Osteoblast (primary cell): ENCODE data around the gene HASPIN. TPM values are rescaled to one million over a fixed set of nuclear protein-coding genes. Genes with fewer than 3 reads are reported as not detected.
"Not testable (repeated sequence)": the region's sequence is repeated elsewhere in the genome, so short reads cannot be mapped to it uniquely, and the experiment has no call there.

ENCODE experiments used
- DNase-seq: peaks from one replicate; pipeline ENCODE4 v3.0.0; 2011; ENCODE audit warnings: low spot score, mixed read lengths; ENCODE audit not compliant: insufficient read length; ENCODE audit errors: missing footprints
- H2AFZ ChIP-seq: 2 replicates; pipeline ENCODE4 v1.6.0; 2011; ENCODE audit warnings: mild to moderate bottlenecking, low read length
- H3K27ac ChIP-seq: 2 replicates; pipeline ENCODE4 v1.5.1; 2011; ENCODE audit warnings: mild to moderate bottlenecking, low read depth, low read length, moderate library complexity
- H3K27me3 ChIP-seq: 2 replicates; pipeline ENCODE4 v1.6.0; 2012; ENCODE audit warnings: mild to moderate bottlenecking, control low read depth, inconsistent platforms, low read length, moderate library complexity; ENCODE audit not compliant: insufficient read depth
- H3K36me3 ChIP-seq: 2 replicates; pipeline ENCODE4 v1.5.1; 2011; ENCODE audit warnings: mild to moderate bottlenecking, low read length, control low read depth, moderate library complexity; ENCODE audit not compliant: insufficient read depth
- H3K4me1 ChIP-seq: 2 replicates; pipeline ENCODE4 v1.5.1; 2011; ENCODE audit warnings: mild to moderate bottlenecking, low read length, control low read depth, moderate library complexity; ENCODE audit not compliant: insufficient read depth
- H3K4me2 ChIP-seq: 2 replicates; pipeline ENCODE4 v1.6.0; 2011; ENCODE audit warnings: mild to moderate bottlenecking, low read length; ENCODE audit not compliant: insufficient read depth
- H3K4me3 ChIP-seq: fragments of 200-600 bp; sonication (generic); 3 replicates; pipeline ENCODE4 v1.5.1; 2012; ENCODE audit warnings: mild to moderate bottlenecking, low read length, inconsistent platforms; ENCODE audit not compliant: insufficient read depth
- H3K79me2 ChIP-seq: 2 replicates; pipeline ENCODE4 v1.6.0; 2012; ENCODE audit warnings: mild to moderate bottlenecking, low read length, control low read depth, inconsistent platforms; ENCODE audit not compliant: insufficient read depth
- H3K9me3 ChIP-seq: 2 replicates; pipeline ENCODE4 v1.5.1; 2011; ENCODE audit warnings: low read depth, low read length, control low read depth
- H4K20me1 ChIP-seq: 2 replicates; pipeline ENCODE4 v1.6.0; 2012; ENCODE audit warnings: mild to moderate bottlenecking, low read length, control low read depth; ENCODE audit not compliant: insufficient read depth
- CTCF ChIP-seq: IDR thresholded peaks from 2 replicates; pipeline ENCODE4 v1.5.1; 2011; ENCODE audit warnings: mild to moderate bottlenecking, low read depth, low read length, moderate library complexity; ENCODE audit errors: extremely low read depth
- total RNA-seq: library from RNA; depleted of rRNA; stranded (reverse); fragments of >200 nt; gene quantifications from 2 replicates; pipeline ENCODE4 v1.2.3, GENCODE V29; 2012

HASPIN gene
- total RNA-seq, 1 donor, result 1.4 TPM

- Histone ChIP-seq H3K27me3 (no peaks in the 10 kb centered on the region), H3K27ac (no peak overlapping the region), H3K4me3 (no peak overlapping the region), H2AFZ (no peak overlapping the region), H3K9me3 (no peaks in the 10 kb centered on the region), H3K79me2 (peaks cover 23% of the 10 kb centered on the region), H3K4me1 (peaks cover 19% of the 10 kb centered on the region), H4K20me1 (no peaks in the 10 kb centered on the region), H3K4me2 (no peak overlapping the region), H3K36me3 (peaks cover 3% of the 10 kb centered on the region)
- no peak for DNase-seq
- no peak for TF ChIP-seq CTCF
Measured at GRCh38 chr17:3729881-3730280, 6.2 kb downstream of the HASPIN start.

GRCh38 chr17:3730881-3731429 is 7.3 kb downstream of the HASPIN start:
- Histone ChIP-seq H3K36me3 (peaks cover 3% of the 10 kb centered on the region), H3K4me1 (peaks cover 19% of the 10 kb centered on the region), H4K20me1 (no peaks in the 10 kb centered on the region), H3K79me2 (peaks cover 12% of the 10 kb centered on the region), H3K9me3 (no peaks in the 10 kb centered on the region), H3K4me2 (peak overlapping the region; percentile 74), H3K27ac (peak overlapping the region; percentile 70), H2AFZ (peak overlapping the region; percentile 85), H3K4me3 (peak overlapping the region; percentile 12), H3K27me3 (no peaks in the 10 kb centered on the region)
- no peak for TF ChIP-seq CTCF
- peak; percentile 44 for DNase-seq

GRCh38 chr17:3732210-3732621 is 8.5 kb downstream of the HASPIN start:
- no peaks in the 10 kb centered on the region for H4K20me1 ChIP-seq
- peaks cover 3% of the 10 kb centered on the region for H3K79me2 ChIP-seq
- peak; percentile 78 for DNase-seq
- H3K4me3 ChIP-seq, result peak overlapping the region; percentile 35
- no peak for TF ChIP-seq CTCF
- H3K27ac ChIP-seq, result no peak overlapping the region
- H2AFZ ChIP-seq, result peak overlapping the region; percentile 75
- no peaks in the 10 kb centered on the region for H3K9me3 ChIP-seq
- no peaks in the 10 kb centered on the region for H3K27me3 ChIP-seq
- peaks cover 3% of the 10 kb centered on the region for H3K36me3 ChIP-seq
- peaks cover 16% of the 10 kb centered on the region for H3K4me1 ChIP-seq
- peak overlapping the region; percentile 39 for H3K4me2 ChIP-seq

- not testable (repeated sequence) for H3K27ac ChIP-seq, H3K9me3 ChIP-seq, H3K27me3 ChIP-seq, H2AFZ ChIP-seq, H3K36me3 ChIP-seq, DNase-seq, H3K4me3 ChIP-seq, H3K79me2 ChIP-seq, H3K4me2 ChIP-seq, H4K20me1 ChIP-seq
- H3K4me1 ChIP-seq, result peaks cover 24% of the 10 kb centered on the region
Measured at GRCh38 chr17:3734911-3735276, 11.2 kb downstream of the HASPIN start.
